Activated CD4-positive, alpha-beta T cell treated with anti-CD3 and anti-CD28 coated beads, Interleukin-2, amount 10 ng/mL, durations not matched to agents 7 days and 5 days (primary cell): ENCODE data around the gene CISD3. TPM values are rescaled to one million over a fixed set of nuclear protein-coding genes. Genes with fewer than 3 reads are reported as not detected.

ENCODE experiments used
- CTCF ChIA-PET: fragments of 350-600 bp; sonication (Branson Sonifier 250); formaldehyde crosslinking; loops from one replicate; lab custom pipeline; 2021; ENCODE audit warnings: antibody characterized with exemption; lab: Charles Lee
- POLR2A ChIA-PET: fragments of 350-600 bp; sonication (Branson Sonifier 250); formaldehyde crosslinking; loops from one replicate; lab custom pipeline; 2021; ENCODE audit warnings: antibody characterized with exemption; lab: Charles Lee
- DNase-seq: peaks from one replicate; pipeline ENCODE4 v3.0.0-alpha.2; 2020
- H3K27ac Mint-ChIP-seq: one replicate; pipeline ENCODE4 v1.8.0; 2021; ENCODE audit warnings: mild to moderate bottlenecking, moderate library complexity, mixed read lengths
- H3K27me3 Mint-ChIP-seq: one replicate; pipeline ENCODE4 v1.8.0; 2021; ENCODE audit warnings: mixed read lengths
- H3K36me3 Mint-ChIP-seq: one replicate; pipeline ENCODE4 v1.8.0; 2021; ENCODE audit warnings: low read depth, mixed read lengths
- H3K4me1 Mint-ChIP-seq: one replicate; pipeline ENCODE4 v1.8.0; 2021; ENCODE audit warnings: mixed read lengths
- H3K4me3 Mint-ChIP-seq: one replicate; pipeline ENCODE4 v1.8.0; 2021; ENCODE audit warnings: mild to moderate bottlenecking, moderate library complexity, mixed read lengths
- H3K9me3 Mint-ChIP-seq: one replicate; pipeline ENCODE4 v1.8.0; 2021; ENCODE audit warnings: mixed read lengths
- total RNA-seq, 2 experiments: library from RNA; stranded (reverse); gene quantifications; one replicate each; pipeline ENCODE4 v1.2.3, GENCODE V29; 2021

Gene CISD3
- total RNA-seq, 2 experiments from 2014 or later, result 45.7 to 46.3 TPM

DNA sequence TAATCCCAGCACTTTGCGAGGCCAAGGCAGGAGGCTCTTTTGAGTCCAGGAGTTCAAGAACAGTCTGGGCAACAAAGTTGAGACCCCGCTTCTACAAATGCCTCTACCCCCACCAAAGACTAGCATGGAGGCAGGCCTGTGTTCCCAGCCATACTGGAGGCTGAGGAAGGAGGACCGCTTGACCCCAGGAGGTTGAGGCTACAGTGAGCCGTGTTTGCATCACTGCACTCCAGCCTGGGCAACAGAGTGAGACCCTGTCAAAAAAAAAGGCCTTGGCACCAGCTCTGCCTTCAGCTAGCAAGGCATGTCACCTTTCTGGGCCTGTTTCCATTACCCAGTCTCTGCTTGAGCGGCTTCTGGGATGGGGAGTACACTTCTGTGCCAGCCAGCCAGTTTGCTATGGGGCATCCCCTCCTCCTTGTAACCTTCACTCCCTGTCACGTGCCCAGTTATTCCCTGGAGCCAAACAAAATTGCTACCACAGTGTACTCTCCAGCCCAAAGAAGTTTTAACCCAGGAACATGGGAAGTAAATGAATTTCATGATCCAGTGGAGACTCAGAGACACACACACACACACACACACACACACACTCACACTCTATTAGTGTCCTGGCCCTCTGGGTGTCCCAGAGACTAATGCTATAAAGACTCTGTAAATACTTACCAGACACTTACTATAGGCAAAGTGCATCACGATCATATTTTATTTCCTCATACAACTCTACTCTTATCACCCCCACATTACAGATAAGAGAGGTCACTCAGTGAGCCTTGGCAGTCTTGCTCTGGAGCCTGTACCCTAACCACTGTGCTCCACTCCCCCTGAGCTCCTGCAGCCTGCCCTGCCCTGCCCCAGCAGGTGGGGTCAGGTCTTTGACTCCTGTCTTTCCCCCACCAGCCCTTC, 2.5 kb downstream of the CISD3 start:
- Mint-ChIP-seq H3K36me3 (peaks cover 29% of the 10 kb centered on the region), H3K4me3 (peak overlapping the region; percentile 97), H3K9me3 (peaks cover 5% of the 10 kb centered on the region), H3K27ac (peak overlapping the region; percentile 77), H3K4me1 (peaks cover 58% of the 10 kb centered on the region), H3K27me3 (no peaks in the 10 kb centered on the region)
- no peak for DNase-seq
- ChIA-PET POLR2A (no interaction called here), CTCF (interaction anchor here (0.6 to 2.3 kb wide), 3 partner anchors 7 to 1014 kb away, joined by 3 to 16 read pairs (median 5); no protein-coding TSS in a partner anchor)

DNA sequence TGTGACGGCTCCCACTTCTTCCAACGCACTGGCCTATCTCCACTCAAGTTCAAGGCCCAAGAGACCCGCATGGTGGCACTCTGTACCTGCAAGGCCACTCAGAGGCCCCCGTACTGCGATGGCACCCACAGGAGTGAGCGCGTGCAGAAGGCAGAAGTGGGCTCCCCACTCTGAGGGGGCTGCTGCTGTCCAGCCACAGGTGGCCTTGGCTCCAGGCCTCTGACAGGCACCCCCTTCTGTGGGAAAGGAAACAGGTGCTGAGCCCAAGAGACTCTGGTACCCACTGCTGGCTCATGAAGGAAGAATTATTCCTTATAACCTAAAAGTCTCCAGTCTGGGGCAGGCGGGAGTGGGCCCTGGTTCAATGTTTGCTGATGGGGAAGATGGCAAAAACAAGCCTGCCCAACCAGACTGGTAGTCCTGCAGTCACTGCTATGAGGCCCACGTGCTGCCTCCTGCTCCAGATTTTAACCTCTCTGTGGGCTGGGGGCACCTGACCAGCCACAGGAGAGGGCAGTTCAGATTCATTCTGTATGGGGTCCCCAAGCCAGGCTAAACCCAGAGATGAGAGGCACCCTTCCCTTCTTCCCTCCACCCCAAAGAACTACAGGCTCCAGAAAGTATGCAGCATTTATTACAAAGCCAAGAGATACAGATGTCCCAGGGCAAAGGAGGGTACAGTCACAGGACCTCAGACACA, 3.3 kb downstream of the CISD3 start:
- DNase-seq, result no peak
- no peak overlapping the region for H3K4me3 Mint-ChIP-seq
- ChIA-PET CTCF (interaction anchor here (1.5 to 4.8 kb wide), 3 partner anchors 20 to 70 kb away, joined by 3 to 57 read pairs (median 8); partner anchors contain the start of gene EPOP), POLR2A (no interaction called here)
- H3K27me3 Mint-ChIP-seq, result no peaks in the 10 kb centered on the region
- H3K9me3 Mint-ChIP-seq, result no peaks in the 10 kb centered on the region
- H3K4me1 Mint-ChIP-seq, result peaks cover 50% of the 10 kb centered on the region
- peak overlapping the region; percentile 62 for H3K27ac Mint-ChIP-seq
- H3K36me3 Mint-ChIP-seq, result peaks cover 21% of the 10 kb centered on the region

DNA sequence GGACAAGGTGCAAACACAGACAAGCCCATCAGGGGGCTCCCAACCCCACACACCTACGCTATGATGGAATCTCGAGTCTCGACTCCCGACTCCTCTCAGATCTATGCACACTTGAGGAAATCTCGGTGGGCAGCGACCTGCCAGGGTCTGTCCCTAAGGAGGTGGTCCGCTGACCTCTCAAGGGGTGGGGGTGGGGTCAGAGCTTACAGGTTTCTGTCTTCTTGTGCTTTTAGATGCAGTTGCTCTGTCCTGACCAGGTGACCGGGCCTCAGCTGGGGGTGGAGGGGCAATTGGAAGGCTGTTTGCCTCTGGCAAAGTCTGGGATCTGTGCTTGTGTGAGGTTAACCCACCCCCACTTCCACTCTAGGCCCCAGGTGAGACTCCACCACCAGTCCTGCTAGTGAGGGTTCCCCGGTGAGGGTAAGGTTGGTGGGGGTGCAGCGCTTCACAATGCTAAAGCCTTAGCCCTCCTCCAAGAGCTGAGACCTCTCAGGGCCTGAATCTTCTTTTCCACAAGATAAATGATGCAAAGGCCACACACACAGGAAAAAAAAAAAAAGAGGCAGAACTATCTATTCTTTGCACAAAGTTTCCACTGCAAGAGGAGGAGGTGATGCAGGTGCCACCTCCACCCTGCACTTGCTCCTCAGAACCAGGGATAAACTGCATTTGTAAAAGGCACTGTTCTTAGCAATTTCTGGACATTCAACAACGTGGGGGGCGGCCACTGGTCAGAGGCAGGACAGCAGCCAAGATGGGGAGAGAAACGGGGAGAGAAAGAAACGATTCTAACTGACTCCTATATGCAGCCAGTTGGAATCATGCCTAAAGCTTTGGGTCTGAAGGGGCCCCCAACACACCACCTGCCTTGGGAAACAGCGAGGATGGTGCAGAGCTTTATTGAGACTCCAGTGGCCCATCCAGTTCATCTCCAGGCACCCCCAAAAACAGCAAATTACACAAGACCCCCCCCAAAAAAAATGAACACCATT, 4.1 kb downstream of the CISD3 start:
- no peaks in the 10 kb centered on the region for H3K9me3 Mint-ChIP-seq
- ChIA-PET POLR2A (no interaction called here), CTCF (interaction anchor here (0.7 to 4.8 kb wide), 14 partner anchors 10 to 176 kb away, joined by 3 to 57 read pairs (median 4); partner anchors contain the start of gene EPOP)
- peaks cover 17% of the 10 kb centered on the region for H3K36me3 Mint-ChIP-seq
- H3K27ac Mint-ChIP-seq, result peak overlapping the region; percentile 70
- no peak overlapping the region for H3K4me3 Mint-ChIP-seq
- H3K4me1 Mint-ChIP-seq, result peaks cover 42% of the 10 kb centered on the region
- H3K27me3 Mint-ChIP-seq, result no peaks in the 10 kb centered on the region
- peak; percentile 43 for DNase-seq

GRCh38 chr17:38735161-38735997, 5.2 kb downstream of the CISD3 start:
- Mint-ChIP-seq H3K27me3 (no peaks in the 10 kb centered on the region), H3K9me3 (no peaks in the 10 kb centered on the region), H3K27ac (no peak overlapping the region), H3K4me3 (no peak overlapping the region), H3K4me1 (peaks cover 38% of the 10 kb centered on the region), H3K36me3 (peaks cover 14% of the 10 kb centered on the region)
- CTCF ChIA-PET, result interaction anchor here (0.7 to 4.8 kb wide), 17 partner anchors 8 to 417 kb away, joined by 3 to 57 read pairs (median 4); partner anchors contain the start of gene EPOP
- peak; percentile 78 for DNase-seq
- POLR2A ChIA-PET, result no interaction called here

- H3K36me3 Mint-ChIP-seq, result peaks cover 4% of the 10 kb centered on the region
- ChIA-PET CTCF (interaction anchor here (0.6 to 4.8 kb wide), 3 partner anchors 8 to 62 kb away, joined by 4 to 57 read pairs (median 5); partner anchors contain the start of gene EPOP), POLR2A (no interaction called here)
- no peak overlapping the region for H3K4me3 Mint-ChIP-seq
- H3K4me1 Mint-ChIP-seq, result peaks cover 24% of the 10 kb centered on the region
- H3K27me3 Mint-ChIP-seq, result no peaks in the 10 kb centered on the region
- no peak overlapping the region for H3K27ac Mint-ChIP-seq
- no peaks in the 10 kb centered on the region for H3K9me3 Mint-ChIP-seq
- no peak for DNase-seq
These were observed 8.0 kb downstream of the CISD3 start for GRCh38 chr17:38738007-38738662.

- H3K36me3 Mint-ChIP-seq, result peaks cover 1% of the 10 kb centered on the region
- H3K27me3 Mint-ChIP-seq, result no peaks in the 10 kb centered on the region
- no peaks in the 10 kb centered on the region for H3K9me3 Mint-ChIP-seq
- no peak for DNase-seq
- ChIA-PET CTCF (interaction anchor here (1.1 kb wide), 1 partner anchor 8 kb away, joined by 4 read pairs; no protein-coding TSS in a partner anchor), POLR2A (no interaction called here)
- H3K27ac Mint-ChIP-seq, result no peak overlapping the region
- peaks cover 20% of the 10 kb centered on the region for H3K4me1 Mint-ChIP-seq
- no peak overlapping the region for H3K4me3 Mint-ChIP-seq
These were observed 8.5 kb downstream of the CISD3 start for GRCh38 chr17:38738686-38739085.

- CTCF ChIA-PET, result interaction anchor here (1.1 to 1.8 kb wide), 2 partner anchors 7 to 8 kb away, joined by 4 to 5 read pairs; no protein-coding TSS in a partner anchor
- Mint-ChIP-seq H3K4me1 (peaks cover 16% of the 10 kb centered on the region), H3K36me3 (no peaks in the 10 kb centered on the region), H3K27me3 (no peaks in the 10 kb centered on the region), H3K4me3 (no peak overlapping the region), H3K9me3 (no peaks in the 10 kb centered on the region), H3K27ac (no peak overlapping the region)
- POLR2A ChIA-PET, result no interaction called here
- DNase-seq, result no peak
These were observed 9.2 kb downstream of the CISD3 start for GRCh38 chr17:38739305-38739704.

DNA sequence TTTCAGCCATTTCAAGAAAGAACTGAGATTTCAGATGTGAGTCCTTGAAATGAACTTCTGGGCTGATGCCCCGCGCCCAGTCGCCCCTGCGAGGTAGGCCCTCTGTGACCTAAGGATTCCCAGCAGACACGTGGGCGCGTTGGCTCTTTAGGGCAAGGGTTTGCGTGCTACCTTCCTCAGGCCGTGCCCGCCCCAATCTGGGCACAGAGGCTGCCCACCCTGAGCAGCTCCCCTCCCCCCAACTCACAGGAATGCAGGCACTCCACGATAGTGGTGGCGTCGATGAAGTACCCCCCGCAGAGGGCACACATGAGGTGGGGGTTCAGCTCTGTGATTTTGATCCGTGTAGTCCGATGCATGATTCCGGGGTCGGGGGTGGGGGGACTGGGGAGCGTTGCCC, 9.9 kb downstream of the CISD3 start:
- H3K36me3 Mint-ChIP-seq, result no peaks in the 10 kb centered on the region
- H3K4me3 Mint-ChIP-seq, result no peak overlapping the region
- no peak overlapping the region for H3K27ac Mint-ChIP-seq
- no peak for DNase-seq
- H3K27me3 Mint-ChIP-seq, result peaks cover 4% of the 10 kb centered on the region
- H3K4me1 Mint-ChIP-seq, result peaks cover 14% of the 10 kb centered on the region
- POLR2A ChIA-PET, result no interaction called here
- CTCF ChIA-PET, result interaction anchor here (1.8 kb wide), 1 partner anchor 8 kb away, joined by 5 read pairs; no protein-coding TSS in a partner anchor
- no peaks in the 10 kb centered on the region for H3K9me3 Mint-ChIP-seq

GRCh38 chr17:38740806-38741205, 10.7 kb downstream of the CISD3 start:
- CTCF ChIA-PET, result interaction anchor here (1.8 kb wide), 1 partner anchor 9 kb away, joined by 5 read pairs; no protein-coding TSS in a partner anchor
- Mint-ChIP-seq H3K27me3 (peaks cover 11% of the 10 kb centered on the region), H3K4me1 (peaks cover 14% of the 10 kb centered on the region), H3K27ac (no peak overlapping the region), H3K9me3 (no peaks in the 10 kb centered on the region), H3K4me3 (no peak overlapping the region), H3K36me3 (no peaks in the 10 kb centered on the region)
- DNase-seq, result no peak
- POLR2A ChIA-PET, result no interaction called here

- POLR2A ChIA-PET, result no interaction called here
- DNase-seq, result no peak
- Mint-ChIP-seq H3K36me3 (no peaks in the 10 kb centered on the region), H3K9me3 (no peaks in the 10 kb centered on the region), H3K4me1 (peaks cover 20% of the 10 kb centered on the region), H3K4me3 (no peak overlapping the region), H3K27me3 (peaks cover 18% of the 10 kb centered on the region), H3K27ac (no peak overlapping the region)
- CTCF ChIA-PET, result interaction anchor here (1.8 kb wide), 1 partner anchor 183 kb away, joined by 4 read pairs; no protein-coding TSS in a partner anchor
These were observed 11.3 kb downstream of the CISD3 start for GRCh38 chr17:38741461-38741860.
